Activated T-helper 1 cell treated with anti-CD3 and anti-CD28 coated beads, Interleukin-2, amount 50 U/mL, for 16 hours (primary cell): ENCODE measurements around the gene CPM.

Experiments used
- DNase-seq, 2 donors: peaks; one replicate each; pipeline ENCODE4 v3.0.0-alpha.2; 2020; ENCODE audit warnings: low read depth in 1 of 2, low spot score in 1 of 2

CPM gene

GRCh38 chr12:68908076-68908475 is 24.9 kb downstream of the CPM start:
- no peak for DNase-seq

- DNase-seq = no peak
Measured at GRCh38 chr12:68905733-68906132, 27.2 kb downstream of the CPM start.

DNA sequence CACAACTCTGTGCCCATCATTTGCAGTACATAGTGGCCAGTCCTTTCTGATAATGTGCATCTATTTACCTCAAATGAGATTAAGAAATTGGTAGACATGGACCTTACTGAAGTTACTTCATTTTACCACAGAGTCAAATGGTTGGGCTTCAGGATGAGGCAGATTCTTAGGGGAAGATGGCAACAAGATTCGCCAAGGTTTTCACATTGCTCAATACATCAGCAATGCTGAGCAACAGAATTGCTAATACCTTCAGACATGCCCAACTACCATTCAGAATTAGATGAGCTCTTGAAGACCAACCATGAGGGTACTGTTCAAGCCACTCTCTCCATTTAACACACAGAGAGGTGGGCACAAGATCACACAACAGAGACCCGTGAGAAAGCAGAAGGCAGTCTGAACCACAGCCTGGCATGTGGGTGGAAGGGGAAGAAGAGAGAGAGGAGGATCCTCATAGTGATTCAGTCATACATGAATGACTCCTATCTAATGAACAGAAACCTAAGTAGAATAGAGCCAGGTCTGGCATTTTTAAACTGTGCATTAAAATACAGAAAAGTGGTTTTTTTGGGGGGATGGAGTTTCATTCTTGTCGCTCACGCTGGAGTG is 28.5 kb downstream of the CPM start:
- no peak for DNase-seq

GRCh38 chr12:68903511-68903910 is 29.5 kb downstream of the CPM start:
- no peak for DNase-seq

DNA sequence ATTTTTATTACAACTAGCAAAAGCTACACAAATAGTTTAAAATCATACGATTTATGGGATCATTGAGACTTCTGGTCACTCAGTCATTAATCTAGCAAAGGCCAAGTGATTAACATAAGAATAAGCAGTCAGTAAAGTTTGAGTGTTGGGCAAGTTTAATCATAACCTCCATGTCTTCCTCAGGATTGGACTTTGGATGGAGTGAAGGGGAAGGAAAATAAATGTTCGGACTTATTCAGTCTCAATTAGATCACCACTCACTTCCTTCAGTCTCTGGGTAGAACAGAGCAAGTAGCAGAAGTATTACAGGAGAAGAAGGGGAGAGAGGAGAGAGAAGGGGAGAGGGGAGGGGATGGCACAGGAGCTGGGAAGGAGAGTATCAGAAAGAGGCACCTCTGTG is 31.4 kb downstream of the CPM start:
- no peak for DNase-seq

DNA sequence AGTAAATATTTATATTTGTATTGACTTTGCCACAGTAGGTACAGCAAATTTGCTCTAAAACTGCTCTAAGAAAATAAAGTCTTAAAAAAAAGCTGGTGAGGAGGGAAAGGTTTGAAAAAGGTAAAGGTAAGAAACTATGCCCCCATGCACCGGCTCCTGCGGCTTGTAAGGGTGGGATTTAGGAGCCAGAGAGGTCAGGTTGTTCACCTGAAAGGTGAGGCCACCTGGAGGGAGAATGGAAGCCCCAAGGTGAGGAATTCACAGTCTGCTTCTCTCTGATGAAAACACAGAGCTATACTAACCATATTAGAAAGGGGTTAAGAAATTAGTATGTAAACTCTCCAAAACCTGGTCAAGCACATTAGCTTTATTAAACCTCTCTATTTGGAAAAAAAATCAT is 31.8 kb downstream of the CPM start:
- DNase-seq = no peak

DNA sequence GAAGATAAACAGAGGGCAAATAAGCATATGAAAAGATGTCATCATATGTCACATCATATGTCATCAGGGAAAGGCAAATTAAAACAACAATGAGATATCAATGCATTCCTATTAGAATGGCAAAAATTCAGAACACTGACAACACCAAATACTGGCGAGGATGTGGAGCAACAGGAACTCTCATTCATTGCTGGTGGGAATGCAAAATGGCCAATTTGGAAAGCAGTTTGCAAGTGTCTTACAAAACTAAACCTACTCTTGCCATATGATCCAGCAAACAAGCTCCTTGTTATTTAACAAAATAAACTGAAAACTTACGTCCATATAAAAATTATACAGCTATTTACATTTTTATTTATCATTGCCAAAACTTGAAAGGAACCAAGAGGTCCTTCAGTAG is 32.7 kb downstream of the CPM start:
- no peak for DNase-seq

- DNase-seq = no peak
Measured at GRCh38 chr12:68899251-68899771, 33.7 kb downstream of the CPM start.

DNA sequence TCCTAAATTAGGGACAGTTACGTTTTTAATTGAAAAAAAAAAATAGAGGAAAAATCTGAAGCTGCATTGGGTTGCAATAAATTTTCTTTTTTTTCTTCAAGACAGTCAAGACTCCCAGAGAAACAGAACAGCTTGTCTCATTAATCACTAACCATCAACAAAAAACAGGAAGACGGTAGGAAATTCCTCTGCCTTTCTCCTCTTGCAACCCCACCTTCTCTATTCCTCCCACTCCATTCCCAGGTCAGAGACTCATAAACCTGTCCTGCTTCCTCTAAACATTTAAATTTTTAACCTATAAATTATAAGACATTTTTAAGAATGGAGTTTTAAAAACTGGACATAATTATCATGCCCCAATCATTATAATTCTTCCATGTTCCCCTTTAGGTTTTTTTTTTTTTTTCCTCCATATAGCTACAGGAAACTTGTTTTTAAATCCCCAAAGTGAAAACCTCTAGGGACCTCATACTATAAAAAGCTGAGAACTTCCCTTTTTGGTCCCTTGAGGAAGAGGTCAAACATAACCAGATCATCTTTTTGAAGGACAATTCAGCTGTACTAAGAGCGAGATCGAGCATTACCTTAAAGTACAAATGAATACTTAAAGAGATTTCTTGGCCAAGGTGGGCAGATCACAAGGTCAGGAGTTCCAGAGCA is 36.0 kb downstream of the CPM start:
- no peak for DNase-seq

- no peak for DNase-seq
Measured at GRCh38 chr12:68894276-68894855, 38.6 kb downstream of the CPM start.

GRCh38 chr12:68893741-68894140 is 39.2 kb downstream of the CPM start:
- DNase-seq = no peak

- DNase-seq = no peak
Measured at GRCh38 chr12:68893201-68893600, 39.8 kb downstream of the CPM start.

DNA sequence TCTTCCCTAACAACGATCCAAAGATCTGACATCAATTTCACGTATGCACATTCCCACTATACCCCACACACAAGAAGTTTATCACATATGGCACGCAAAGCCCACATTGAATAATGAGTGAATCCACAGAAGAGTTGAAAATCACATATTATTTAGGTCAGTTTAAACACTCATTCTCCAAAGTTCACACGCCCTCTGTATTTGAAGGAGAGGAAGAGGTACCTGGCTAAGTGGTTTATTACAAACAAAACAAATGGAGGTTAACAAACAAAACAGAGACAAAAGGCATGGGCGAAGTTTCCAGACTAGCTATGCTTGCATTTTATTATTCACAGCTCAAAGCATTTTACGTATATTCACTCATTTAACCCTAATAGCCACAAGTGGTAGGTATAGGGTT is 41.8 kb downstream of the CPM start:
- no peak for DNase-seq

- no peak for DNase-seq
Measured at GRCh38 chr12:68890701-68891113, 42.3 kb downstream of the CPM start.

- DNase-seq = no peak
Measured at GRCh38 chr12:68888243-68888642, 44.7 kb downstream of the CPM start.

DNA sequence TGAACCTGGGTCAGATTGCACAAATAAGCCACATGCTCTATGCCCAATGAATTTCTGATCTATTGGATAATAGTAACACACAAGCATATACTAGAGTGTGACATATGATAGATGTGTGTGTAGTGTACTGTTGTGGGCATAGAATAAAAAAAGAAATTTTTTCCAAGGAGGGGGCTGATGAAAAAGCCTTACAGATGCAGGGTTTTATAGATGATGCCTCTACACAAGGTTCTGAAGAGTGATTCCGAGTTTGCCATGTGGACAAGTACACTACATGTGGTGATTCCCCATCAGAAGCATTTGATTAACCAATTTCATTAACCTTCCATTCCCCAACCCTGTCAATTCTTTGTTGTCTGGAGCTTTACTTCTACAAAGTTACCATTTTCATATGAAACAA is 45.3 kb downstream of the CPM start:
- DNase-seq = no peak

GRCh38 chr12:68886636-68887572 is 46.1 kb downstream of the CPM start:
- no peak for DNase-seq

DNA sequence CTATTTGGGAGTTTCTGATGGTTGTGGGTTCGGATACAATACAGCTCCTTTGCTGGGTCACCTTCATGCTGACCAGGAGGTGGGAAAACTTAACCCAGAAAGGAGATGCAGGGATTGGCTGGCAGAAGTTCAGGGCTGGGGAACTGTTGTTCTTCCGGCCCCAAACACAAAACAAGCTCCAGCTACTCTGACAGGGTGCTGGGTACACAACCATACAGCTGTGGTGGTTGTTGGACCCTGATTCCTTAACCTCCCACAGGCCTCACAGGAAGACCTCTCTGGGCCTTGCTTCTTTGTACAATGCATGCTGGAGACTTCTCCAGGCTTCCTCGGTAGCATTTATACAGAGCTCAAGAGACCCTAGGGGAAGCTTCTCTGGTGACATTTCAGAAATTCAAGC is 47.6 kb downstream of the CPM start:
- DNase-seq = no peak

DNA sequence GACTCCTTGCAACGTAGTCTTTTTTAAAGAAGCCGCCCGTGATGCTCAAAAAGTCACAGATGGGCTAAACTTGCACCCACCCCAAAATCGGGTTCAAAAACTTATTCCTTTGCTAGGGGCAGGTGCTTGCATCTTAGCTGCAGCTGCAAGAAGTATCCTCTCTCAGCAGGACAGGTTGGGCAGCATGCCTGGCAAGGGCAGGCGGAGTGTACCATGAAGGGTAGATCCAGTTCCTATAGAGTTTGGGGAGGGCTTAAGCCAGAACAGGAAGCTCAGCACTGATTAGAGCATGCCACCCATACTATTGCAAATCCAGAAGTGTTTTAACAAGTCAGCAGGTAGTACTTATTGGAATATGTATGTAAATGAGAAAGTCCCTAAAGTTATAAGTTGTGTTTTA is 48.7 kb downstream of the CPM start:
- no peak for DNase-seq

DNA sequence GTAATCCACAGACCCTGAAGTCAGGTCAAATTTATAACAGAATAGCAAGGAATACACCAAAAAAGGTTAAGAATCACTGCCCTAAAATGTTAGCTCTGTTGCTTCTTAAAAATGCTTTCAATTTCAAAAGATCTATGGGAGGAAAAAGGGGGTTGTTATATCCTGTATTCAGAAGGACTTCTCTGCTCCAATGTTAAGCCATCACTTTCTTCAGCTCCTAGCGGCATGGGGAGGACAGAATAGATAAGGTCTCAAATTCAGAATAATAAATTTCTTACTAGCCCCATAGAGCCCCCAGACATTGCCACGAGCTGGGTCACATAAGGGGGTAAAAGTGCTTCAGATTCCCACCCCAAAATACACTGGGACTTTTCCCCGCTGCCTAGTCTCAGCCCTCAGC is 49.8 kb downstream of the CPM start:
- no peak for DNase-seq

DNA sequence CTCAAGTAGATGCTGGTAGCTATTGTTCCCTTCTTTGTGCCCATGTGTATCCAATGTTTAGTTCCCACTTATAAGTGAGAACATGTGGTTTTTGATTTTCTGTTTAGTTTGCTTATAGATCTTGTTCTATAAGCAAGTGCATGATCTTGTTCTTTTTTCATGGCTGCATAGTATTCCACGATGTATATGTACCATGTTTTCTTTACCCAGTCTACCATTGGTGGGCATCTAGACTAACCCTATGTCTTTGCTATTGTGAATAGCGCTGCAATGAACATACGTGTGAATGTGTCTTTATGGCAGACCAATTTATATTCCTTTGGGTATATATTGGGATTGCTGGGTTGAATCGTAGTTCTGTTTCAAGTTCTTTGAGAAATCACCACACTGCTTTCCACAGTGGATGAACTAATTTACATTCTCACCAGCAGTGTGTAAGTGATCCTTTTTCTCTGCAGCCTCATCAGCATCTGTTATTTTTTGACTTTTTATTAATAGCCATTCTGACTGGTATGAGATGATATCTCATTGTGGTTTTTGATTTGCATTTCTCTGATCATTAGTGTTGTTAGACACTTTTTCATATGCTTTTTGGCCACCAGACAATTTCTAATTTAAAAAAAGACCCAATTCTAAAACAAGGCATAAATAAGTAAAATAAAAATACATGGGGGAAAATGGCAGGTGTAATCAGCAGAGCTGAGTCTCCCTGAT is 50.6 kb downstream of the CPM start:
- no peak for DNase-seq
